Smooth muscle cell (in vitro differentiated cells): ENCODE data around the gene NKAIN1. TPM values are rescaled to one million over a fixed set of nuclear protein-coding genes. Genes with fewer than 3 reads are reported as not detected.

Experiments used
- DNase-seq: peaks from one replicate; lab custom pipeline; 2025; ENCODE audit not compliant: unreplicated experiment; lab: John Stamatoyannopoulos, UW
- H2AFZ ChIP-seq: fragments of 200-600 bp; sonication (generic); 2 replicates; pipeline ENCODE4 v1.6.0; 2016; ENCODE audit warnings: antibody characterized with exemption, low read depth, mild to moderate bottlenecking
- H3F3A ChIP-seq: fragments of 200-600 bp; sonication (generic); 2 replicates; pipeline ENCODE4 v1.6.0; 2017; ENCODE audit warnings: antibody characterized with exemption, low read depth
- H3K27ac ChIP-seq: fragments of 200-600 bp; sonication (generic); 2 replicates; pipeline ENCODE4 v1.5.1; 2016; ENCODE audit warnings: low read depth, mild to moderate bottlenecking
- H3K27me3 ChIP-seq: fragments of 200-600 bp; sonication (generic); 2 replicates; pipeline ENCODE4 v1.6.1; 2016; ENCODE audit warnings: low read depth, mild to moderate bottlenecking
- H3K36me3 ChIP-seq: fragments of 200-600 bp; sonication (generic); 2 replicates; pipeline ENCODE4 v1.5.1; 2016; ENCODE audit warnings: low read depth
- H3K4me1 ChIP-seq: fragments of 200-600 bp; sonication (generic); 2 replicates; pipeline ENCODE4 v1.5.1; 2016; ENCODE audit warnings: low read depth
- H3K4me2 ChIP-seq: fragments of 200-600 bp; sonication (generic); 2 replicates; pipeline ENCODE4 v1.6.0; 2016; ENCODE audit warnings: mild to moderate bottlenecking
- H3K4me3 ChIP-seq: fragments of 200-600 bp; sonication (generic); 2 replicates; pipeline ENCODE4 v1.5.1; 2016; ENCODE audit warnings: mild to moderate bottlenecking
- H3K79me2 ChIP-seq: fragments of 200-600 bp; sonication (generic); 2 replicates; pipeline ENCODE4 v1.6.0; 2016; ENCODE audit warnings: low read depth, mild to moderate bottlenecking
- H3K9ac ChIP-seq: fragments of 200-600 bp; sonication (generic); 2 replicates; pipeline ENCODE4 v1.6.0; 2016; ENCODE audit warnings: low read depth
- H3K9me3 ChIP-seq: fragments of 200-600 bp; sonication (generic); replicated peaks from 2 replicates; pipeline ENCODE4 v1.5.1; 2016; ENCODE audit warnings: low read depth
- H4K20me1 ChIP-seq: fragments of 200-600 bp; sonication (generic); 2 replicates; pipeline ENCODE4 v1.6.0; 2016; ENCODE audit warnings: low read depth
- WGBS: methylation state at CpG from one replicate; pipeline ENCODE4 v1.1.7; 2016; ENCODE audit warnings: low lambda C conversion rate; 5-methylcytosine and 5-hydroxymethylcytosine counted together
- polyA plus RNA-seq: library from polyadenylated mRNA; unstranded; fragments of >200 nt; fragmentation: Nextera tagmentation; extraction: Ambion mirVana; gene quantifications from 2 replicates; pipeline ENCODE4 v1.2.1, GENCODE V29; 2016
- total RNA-seq: library from RNA; depleted of rRNA; stranded (reverse); fragments of >200 nt; gene quantifications from 2 replicates; pipeline ENCODE4 v1.2.3, GENCODE V29; 2014
- TF ChIP-seq, protein P1 (sequence below): fragments of 200-600 bp; sonication (generic); IDR thresholded peaks from 2 replicates; pipeline ENCODE4 v1.5.1; 2017; ENCODE audit warnings: borderline replicate concordance, mild to moderate bottlenecking, antibody characterized with exemption; ENCODE audit not compliant: insufficient read depth, poor library complexity, severe bottlenecking

The NKAIN1 gene
- total and polyA plus RNA-seq, 2 experiments from 2014 or later = 0.39 TPM; not detected in 1

DNA sequence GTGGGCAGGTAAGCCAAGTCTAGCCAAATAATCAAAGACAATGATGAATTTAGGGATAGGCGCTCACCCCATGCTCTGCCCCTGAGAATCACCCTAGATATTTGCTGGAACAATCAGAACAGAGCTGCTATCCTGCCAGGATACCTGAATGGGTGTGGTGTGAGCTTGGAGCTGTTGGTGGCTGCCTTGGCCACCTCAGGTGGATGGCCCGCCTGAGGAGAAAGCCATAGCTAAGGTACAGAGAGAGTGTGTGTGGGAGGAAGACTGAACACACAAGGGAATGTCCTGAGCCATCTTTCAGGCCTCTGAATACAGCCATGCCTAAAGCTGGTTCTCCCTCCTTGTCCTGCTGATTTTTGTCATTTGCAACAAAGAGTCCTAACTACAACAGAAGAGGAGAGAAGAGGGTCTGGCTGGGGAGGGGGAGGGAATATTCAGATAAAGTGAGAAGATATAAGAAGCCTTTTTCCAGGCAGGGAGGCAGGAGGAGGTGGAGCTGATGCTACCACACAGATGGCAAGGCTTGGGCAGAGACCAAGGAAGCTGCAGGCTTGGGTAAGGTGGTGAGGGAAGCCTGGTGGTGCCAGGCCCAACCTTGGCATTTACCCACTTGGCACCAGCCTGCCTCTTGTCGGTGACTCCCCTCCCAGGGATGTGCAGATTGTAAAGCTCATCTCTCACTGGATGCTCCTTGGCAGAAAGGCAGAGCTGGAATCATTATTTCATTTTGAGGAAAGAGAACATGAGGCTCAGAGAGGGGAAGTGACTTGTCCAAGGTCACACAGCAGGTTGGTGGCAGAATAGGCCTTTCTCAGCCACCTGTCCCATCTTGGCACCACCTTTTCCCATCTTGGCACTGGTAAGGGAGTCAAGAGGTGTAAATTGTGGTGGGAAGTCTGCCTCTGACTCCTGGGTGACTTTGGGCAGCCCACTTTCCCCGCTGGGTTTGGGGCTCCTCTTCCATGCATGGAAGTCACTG, 49.7 kb downstream of the NKAIN1 start:
- H3K4me1 ChIP-seq = no peaks in the 10 kb centered on the region
- H3K9me3 ChIP-seq = no peaks in the 10 kb centered on the region
- H3K27me3 ChIP-seq = no peaks in the 10 kb centered on the region
- H3F3A ChIP-seq = no peaks in the 10 kb centered on the region
- H3K4me2 ChIP-seq = no peak overlapping the region
- no peak overlapping the region for H3K4me3 ChIP-seq
- no peaks in the 10 kb centered on the region for H4K20me1 ChIP-seq
- no peaks in the 10 kb centered on the region for H3K79me2 ChIP-seq
- H3K27ac ChIP-seq = no peak overlapping the region
- 90% methylated on average over 4 of the region's 4 CpGs for WGBS
- no peak overlapping the region for H3K9ac ChIP-seq
- no peak for DNase-seq
- H3K36me3 ChIP-seq = no peaks in the 10 kb centered on the region
- no peak overlapping the region for H2AFZ ChIP-seq
- TF ChIP-seq, protein P1, sequence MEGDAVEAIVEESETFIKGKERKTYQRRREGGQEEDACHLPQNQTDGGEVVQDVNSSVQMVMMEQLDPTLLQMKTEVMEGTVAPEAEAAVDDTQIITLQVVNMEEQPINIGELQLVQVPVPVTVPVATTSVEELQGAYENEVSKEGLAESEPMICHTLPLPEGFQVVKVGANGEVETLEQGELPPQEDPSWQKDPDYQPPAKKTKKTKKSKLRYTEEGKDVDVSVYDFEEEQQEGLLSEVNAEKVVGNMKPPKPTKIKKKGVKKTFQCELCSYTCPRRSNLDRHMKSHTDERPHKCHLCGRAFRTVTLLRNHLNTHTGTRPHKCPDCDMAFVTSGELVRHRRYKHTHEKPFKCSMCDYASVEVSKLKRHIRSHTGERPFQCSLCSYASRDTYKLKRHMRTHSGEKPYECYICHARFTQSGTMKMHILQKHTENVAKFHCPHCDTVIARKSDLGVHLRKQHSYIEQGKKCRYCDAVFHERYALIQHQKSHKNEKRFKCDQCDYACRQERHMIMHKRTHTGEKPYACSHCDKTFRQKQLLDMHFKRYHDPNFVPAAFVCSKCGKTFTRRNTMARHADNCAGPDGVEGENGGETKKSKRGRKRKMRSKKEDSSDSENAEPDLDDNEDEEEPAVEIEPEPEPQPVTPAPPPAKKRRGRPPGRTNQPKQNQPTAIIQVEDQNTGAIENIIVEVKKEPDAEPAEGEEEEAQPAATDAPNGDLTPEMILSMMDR = no peak

DNA sequence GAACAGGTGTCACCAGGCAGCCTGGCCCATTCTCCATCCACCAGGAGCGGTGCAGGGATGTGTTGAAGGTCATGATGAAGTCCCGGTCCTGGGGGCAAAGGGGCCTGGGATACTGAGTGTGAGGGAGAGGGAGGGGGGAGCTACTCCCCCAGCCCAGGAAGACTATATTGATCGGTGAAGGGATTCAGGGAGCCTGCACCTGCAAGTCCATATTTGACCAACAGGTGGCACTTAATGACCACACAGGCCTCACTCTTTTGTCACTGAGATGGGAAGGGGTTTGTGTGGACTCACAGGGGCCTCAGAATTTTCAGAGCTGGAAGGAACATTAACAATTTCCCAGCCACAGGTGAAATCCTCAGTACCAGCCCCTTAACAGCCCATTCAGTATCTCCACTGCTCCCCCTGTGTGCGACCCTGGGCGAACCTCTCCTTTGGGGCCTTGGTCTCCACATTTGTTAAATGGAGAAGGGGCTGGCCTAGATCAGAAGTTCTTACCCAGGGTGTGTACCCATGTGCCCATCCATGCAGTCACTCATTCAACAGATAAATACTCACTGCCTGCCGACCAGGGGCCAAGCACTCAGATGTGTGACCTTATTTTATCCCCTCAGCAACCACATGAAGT, 55.6 kb downstream of the NKAIN1 start:
- Histone ChIP-seq H2AFZ (no peak overlapping the region), H3K27ac (no peak overlapping the region), H3K79me2 (no peaks in the 10 kb centered on the region), H3K27me3 (no peaks in the 10 kb centered on the region), H3K4me1 (no peaks in the 10 kb centered on the region), H3K9ac (no peak overlapping the region), H3K4me2 (no peak overlapping the region), H4K20me1 (no peaks in the 10 kb centered on the region), H3F3A (no peaks in the 10 kb centered on the region), H3K4me3 (no peak overlapping the region), H3K36me3 (no peaks in the 10 kb centered on the region), H3K9me3 (no peaks in the 10 kb centered on the region)
- TF ChIP-seq, protein P1 = peak; percentile 66
- no peak for DNase-seq
- 34% methylated on average over 6 of the region's 6 CpGs for WGBS

DNA sequence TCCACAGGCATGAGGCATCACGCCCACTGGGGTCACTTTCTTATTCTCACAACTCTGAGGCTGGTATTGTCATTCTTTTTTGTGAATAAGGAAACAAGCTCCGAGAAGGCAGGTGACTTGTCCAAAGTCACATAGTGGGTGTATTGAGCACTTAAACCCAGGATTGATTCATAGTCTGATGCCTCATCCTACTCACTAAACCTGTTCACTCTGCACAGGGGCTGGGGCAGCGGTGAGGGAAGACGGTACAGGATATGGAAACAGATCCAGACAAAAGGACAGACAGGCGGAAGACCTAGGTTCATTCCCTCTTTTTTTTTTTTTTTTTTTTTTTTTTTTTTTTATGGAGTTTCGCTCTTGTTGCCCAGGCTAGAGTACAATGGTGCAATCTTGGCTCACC, 56.6 kb downstream of the NKAIN1 start:
- no peak overlapping the region for H3K9ac ChIP-seq
- TF ChIP-seq, protein P1 = no peak
- 94% methylated on average over 6 of the region's 6 CpGs for WGBS

More for the DNA sequence above, 56.6 kb downstream of the NKAIN1 start:
- Histone ChIP-seq H2AFZ (no peak overlapping the region), H3K4me1 (no peaks in the 10 kb centered on the region), H3K27ac (no peak overlapping the region), H4K20me1 (no peaks in the 10 kb centered on the region), H3K4me3 (no peak overlapping the region), H3K9me3 (no peaks in the 10 kb centered on the region), H3F3A (no peaks in the 10 kb centered on the region), H3K36me3 (no peaks in the 10 kb centered on the region), H3K27me3 (no peaks in the 10 kb centered on the region), H3K4me2 (no peak overlapping the region), H3K79me2 (no peaks in the 10 kb centered on the region)
- no peak for DNase-seq
